DND-41 (cell line): ENCODE results near the gene SUMO3.

Experiments
- ATAC-seq: fragments of 200-7000 bp; cut with Tn5 transposase; 3 replicates; pipeline ENCODE4 v1.9.1; 2021; ENCODE audit warnings: low read depth; ENCODE audit not compliant: insufficient read depth
- DNase-seq: peaks from one replicate; pipeline ENCODE4 v3.0.0-alpha.2; 2020
- H2AFZ ChIP-seq: 2 replicates; pipeline ENCODE4 v1.6.0; 2012; ENCODE audit warnings: low read depth, low read length
- H3K27ac ChIP-seq: 2 replicates; pipeline ENCODE4 v1.5.1; 2012; ENCODE audit warnings: low read length, inconsistent platforms
- H3K27me3 ChIP-seq: fragments of 200-600 bp; sonication (generic); 2 replicates; pipeline ENCODE4 v1.6.0; 2012; ENCODE audit warnings: low read length, mild to moderate bottlenecking, inconsistent platforms; ENCODE audit not compliant: insufficient read depth, poor library complexity
- H3K36me3 ChIP-seq: 2 replicates; pipeline ENCODE4 v1.5.1; 2012; ENCODE audit warnings: low read length, inconsistent platforms; ENCODE audit not compliant: insufficient read depth
- H3K4me1 ChIP-seq: 2 replicates; pipeline ENCODE4 v1.5.1; 2012; ENCODE audit warnings: mild to moderate bottlenecking, low read length; ENCODE audit not compliant: insufficient read depth
- H3K4me2 ChIP-seq: 2 replicates; pipeline ENCODE4 v1.6.0; 2012; ENCODE audit warnings: mild to moderate bottlenecking, moderate library complexity, low read length, inconsistent platforms; ENCODE audit not compliant: insufficient read depth
- H3K4me3 ChIP-seq, 2 experiments: fragments of 200-600 bp in 1 of 2; shearing (Covaris generic) in 1 of 2; 2 replicates each; pipeline ENCODE4 v1.5.1; 2012 to 2016; ENCODE audit warnings: inconsistent platforms in 2 of 2, low read length in 2 of 2, mild to moderate bottlenecking in 2 of 2, low read depth in 1 of 2, moderate library complexity in 1 of 2
- H3K79me2 ChIP-seq: 2 replicates; pipeline ENCODE4 v1.6.0; 2012; ENCODE audit warnings: low read length, inconsistent platforms; ENCODE audit not compliant: insufficient read depth
- H3K9ac ChIP-seq: 2 replicates; pipeline ENCODE4 v1.6.0; 2012; ENCODE audit warnings: low read depth, mild to moderate bottlenecking, inconsistent platforms, low read length, moderate library complexity
- H3K9me3 ChIP-seq: 2 replicates; pipeline ENCODE4 v1.5.1; 2012; ENCODE audit warnings: low read length, moderate library complexity, mild to moderate bottlenecking, inconsistent platforms; ENCODE audit not compliant: insufficient read depth, severe bottlenecking
- H4K20me1 ChIP-seq: 2 replicates; pipeline ENCODE4 v1.6.0; 2012; ENCODE audit warnings: low read length; ENCODE audit not compliant: insufficient read depth
- CTCF ChIP-seq: IDR thresholded peaks from 2 replicates; pipeline ENCODE4 v1.5.1; 2012; ENCODE audit warnings: borderline replicate concordance, low read length, moderate library complexity, mild to moderate bottlenecking; ENCODE audit not compliant: poor library complexity, severe bottlenecking; ENCODE audit errors: extremely low read depth
- EZH2 ChIP-seq: IDR thresholded peaks from 3 replicates; pipeline ENCODE4 v1.6.1; 2012; ENCODE audit warnings: borderline replicate concordance, low read depth, mild to moderate bottlenecking, moderate library complexity, low read length, inconsistent platforms; ENCODE audit not compliant: severe bottlenecking

SUMO3 gene

GRCh38 chr21:44813727-44814126, 4.1 kb downstream of the SUMO3 start:
- H3K27me3 ChIP-seq: no peaks in the 10 kb centered on the region
- no peak for ATAC-seq
- H3K9ac ChIP-seq: no peak overlapping the region
- no peak overlapping the region for H3K4me3 ChIP-seq
- peaks cover 88% of the 10 kb centered on the region for H3K79me2 ChIP-seq
- H3K27ac ChIP-seq: no peak overlapping the region
- no peak overlapping the region for H3K4me2 ChIP-seq
- peaks cover 79% of the 10 kb centered on the region for H3K36me3 ChIP-seq
- H4K20me1 ChIP-seq: peaks cover 86% of the 10 kb centered on the region
- H2AFZ ChIP-seq: no peak overlapping the region
- TF ChIP-seq EZH2 (no peak), CTCF (no peak)
- H3K9me3 ChIP-seq: no peaks in the 10 kb centered on the region
- no peak for DNase-seq
- peaks cover 36% of the 10 kb centered on the region for H3K4me1 ChIP-seq

- no peak for TF ChIP-seq CTCF
- no peak for TF ChIP-seq EZH2
- no peak overlapping the region for H2AFZ ChIP-seq
- H4K20me1 ChIP-seq: peaks cover 89% of the 10 kb centered on the region
- H3K4me1 ChIP-seq: peaks cover 31% of the 10 kb centered on the region
- no peak overlapping the region for H3K4me2 ChIP-seq
- no peak for ATAC-seq
- H3K36me3 ChIP-seq: peaks cover 85% of the 10 kb centered on the region
- DNase-seq: no peak
- no peak overlapping the region for H3K9ac ChIP-seq
- H3K9me3 ChIP-seq: no peaks in the 10 kb centered on the region
- H3K27ac ChIP-seq: no peak overlapping the region
- no peak overlapping the region for H3K4me3 ChIP-seq
- no peaks in the 10 kb centered on the region for H3K27me3 ChIP-seq
- peaks cover 91% of the 10 kb centered on the region for H3K79me2 ChIP-seq
These were observed 4.7 kb downstream of the SUMO3 start for GRCh38 chr21:44813149-44813548.

GRCh38 chr21:44812640-44813039, 5.2 kb downstream of the SUMO3 start:
- Histone ChIP-seq H3K27me3 (no peaks in the 10 kb centered on the region), H3K4me1 (peaks cover 31% of the 10 kb centered on the region), H2AFZ (no peak overlapping the region), H3K4me2 (no peak overlapping the region), H3K9ac (no peak overlapping the region), H3K79me2 (peaks cover 93% of the 10 kb centered on the region), H3K4me3 (no peak overlapping the region), H3K9me3 (no peaks in the 10 kb centered on the region), H4K20me1 (peaks cover 90% of the 10 kb centered on the region), H3K36me3 (peaks cover 90% of the 10 kb centered on the region), H3K27ac (no peak overlapping the region)
- no peak for DNase-seq
- no peak for ATAC-seq
- TF ChIP-seq CTCF (no peak), EZH2 (no peak)

- ATAC-seq: no peak
- Histone ChIP-seq H3K4me1 (peaks cover 18% of the 10 kb centered on the region), H3K4me3 (no peak overlapping the region), H3K9me3 (no peaks in the 10 kb centered on the region), H3K9ac (no peak overlapping the region), H3K79me2 (peaks cover 84% of the 10 kb centered on the region), H3K4me2 (no peak overlapping the region), H4K20me1 (peaks cover 82% of the 10 kb centered on the region), H3K27me3 (no peaks in the 10 kb centered on the region), H2AFZ (no peak overlapping the region), H3K36me3 (peaks cover 96% of the 10 kb centered on the region), H3K27ac (no peak overlapping the region)
- no peak for DNase-seq
- no peak for TF ChIP-seq EZH2
- no peak for TF ChIP-seq CTCF
These were observed 7.1 kb downstream of the SUMO3 start for GRCh38 chr21:44810779-44811178.
